Measurements from ENCODE around the gene LRTM2. TPM values are rescaled to one million over a fixed set of nuclear protein-coding genes. Genes with fewer than 3 reads are reported as not detected.

LRTM2 gene
- total and polyA plus RNA-seq, 2 of the 4 experiments (the other 2 are of a cell fraction) = not detected

DNA sequence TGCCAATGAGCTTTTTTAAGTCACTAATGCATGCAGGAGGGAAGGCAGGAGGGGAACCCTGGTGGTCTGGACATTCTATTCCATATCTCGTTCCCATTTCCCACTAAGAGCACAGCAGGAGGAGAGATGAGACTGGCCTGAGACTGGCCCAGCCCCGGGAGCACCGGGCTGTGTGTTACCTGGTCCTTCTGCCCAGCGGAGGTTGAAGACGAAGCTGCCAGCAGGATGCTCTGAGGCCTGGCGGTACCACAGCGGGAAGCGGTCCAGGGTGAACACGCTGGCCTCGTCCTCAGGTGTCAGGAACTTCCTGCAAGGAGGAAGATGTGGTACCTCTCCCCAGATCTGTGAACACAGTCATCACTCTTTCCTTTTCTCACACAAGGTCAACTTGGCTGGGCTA, 23.9 kb downstream of the LRTM2 start:
- no peak overlapping the region for H2BK15ac ChIP-seq (ENCODE audit: low read depth, low read length)
- H2AK9ac ChIP-seq (replicated peaks; ENCODE audit: low read depth, low read length, poor library complexity) = no peak overlapping the region
- H3K14ac ChIP-seq (replicated peaks; ENCODE audit: low read depth, low read length) = no peak overlapping the region
- no peaks in the 10 kb centered on the region for H3K9me1 ChIP-seq (ENCODE audit: insufficient read depth, low read length)
- ATAC-seq (ENCODE audit: low read depth) (no peak), DNase-seq (no peak)
- no peaks in the 10 kb centered on the region for H4K20me1 ChIP-seq (ENCODE audit: insufficient read depth, low read length)
- no peak overlapping the region for H3K23ac ChIP-seq (ENCODE audit: low read depth, low read length)
- ChIA-PET POLR2A (ENCODE audit: unreplicated experiment) (no interaction called here), CTCF (no interaction called here)
- intact Hi-C loops (cut with micrococcal nuclease) = no loop called here
- no peak overlapping the region for H2AFZ ChIP-seq (replicated peaks; ENCODE audit: low read length, poor library complexity)
- in situ Hi-C loops (cut with MboI; ENCODE audit: low sequenced_read_pairs) = no loop called here
- H3K4me3 ChIP-seq (ENCODE audit: insufficient read depth, low read depth, low read length) = no peak overlapping the region
- no peak overlapping the region for H3K18ac ChIP-seq (ENCODE audit: low read depth, low read length)
- no peaks in the 10 kb centered on the region for H3K9me3 ChIP-seq (ENCODE audit: control insufficient read depth, insufficient read depth, low read length)
- H2BK120ac ChIP-seq (ENCODE audit: low read depth, low read length) = no peak overlapping the region
- WGBS, 2 experiments (ENCODE audit: extremely low coverage in 2 of 2, insufficient read length in 1 of 2) = 60% methylated on average over 4 of the region's 10 CpGs; no CpG with 5 or more reads in 1 of the 2 experiments
- no peak overlapping the region for H3K27ac ChIP-seq (ENCODE audit: insufficient read depth, low read length)
- no peak overlapping the region for H3K4me2 ChIP-seq (ENCODE audit: low read depth, low read length)
- H4K8ac ChIP-seq (ENCODE audit: low read depth in 2 of 2, low read length in 2 of 2) = no peak overlapping the region
- H2AK5ac ChIP-seq (ENCODE audit: low read depth, low read length) = no peak overlapping the region
- no peak overlapping the region for H3K4ac ChIP-seq (ENCODE audit: low read depth, low read length)
- H3K56ac ChIP-seq (ENCODE audit: extremely low read depth, insufficient read depth, low read length) = no peak overlapping the region
- peaks cover 83% of the 10 kb centered on the region for H3K27me3 ChIP-seq (ENCODE audit: control insufficient read depth, insufficient read depth, low read length)
- no peaks in the 10 kb centered on the region for H3K79me1 ChIP-seq (ENCODE audit: low read depth in 1 of 2, low read length in 2 of 2)
- no peak overlapping the region for H4K5ac ChIP-seq (ENCODE audit: low read depth, low read length)
- no peaks in the 10 kb centered on the region for H3K36me3 ChIP-seq (ENCODE audit: control insufficient read depth, insufficient read depth, low read length)
- no TSS peak for BruUV-seq (replicated peaks)
- no peak overlapping the region for H2BK20ac ChIP-seq (ENCODE audit: low read depth, low read length)
- TF ChIP-seq, protein P1, sequence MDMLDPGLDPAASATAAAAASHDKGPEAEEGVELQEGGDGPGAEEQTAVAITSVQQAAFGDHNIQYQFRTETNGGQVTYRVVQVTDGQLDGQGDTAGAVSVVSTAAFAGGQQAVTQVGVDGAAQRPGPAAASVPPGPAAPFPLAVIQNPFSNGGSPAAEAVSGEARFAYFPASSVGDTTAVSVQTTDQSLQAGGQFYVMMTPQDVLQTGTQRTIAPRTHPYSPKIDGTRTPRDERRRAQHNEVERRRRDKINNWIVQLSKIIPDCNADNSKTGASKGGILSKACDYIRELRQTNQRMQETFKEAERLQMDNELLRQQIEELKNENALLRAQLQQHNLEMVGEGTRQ (IDR thresholded peaks at IDR 0.05; ENCODE audit: low read depth, low read length) = no peak
- TF ChIP-seq SMC3 (IDR thresholded peaks at IDR 0.05; ENCODE audit: low read depth, low read length) (no peak), RCOR1 (IDR thresholded peaks at IDR 0.05; ENCODE audit: insufficient replicate concordance, low read length) (no peak), MAZ (IDR thresholded peaks at IDR 0.05; ENCODE audit: borderline replicate concordance, low read depth, low read length) (no peak), NFE2L2 (IDR thresholded peaks at IDR 0.05; ENCODE audit: low read depth, low read length) (no peak), CEBPB (IDR thresholded peaks at IDR 0.05; ENCODE audit: low read depth, low read length) (no peak), POLR2A (IDR thresholded peaks at IDR 0.05; ENCODE audit: low read depth, low read length) (no peak), MXI1 (IDR thresholded peaks at IDR 0.05; ENCODE audit: borderline replicate concordance, low read depth, low read length) (no peak), CHD1 (IDR thresholded peaks at IDR 0.05; ENCODE audit: low read depth, low read length) (no peak), FOS (IDR thresholded peaks at IDR 0.05; ENCODE audit: low read depth, low read length) (no peak), RFX5 (IDR thresholded peaks at IDR 0.05; ENCODE audit: low read depth, low read length) (no peak), RAD21 (IDR thresholded peaks at IDR 0.05; ENCODE audit: low read length) (no peak), BHLHE40 (IDR thresholded peaks at IDR 0.05; ENCODE audit: low read depth, low read length) (no peak), MAFK (IDR thresholded peaks at IDR 0.05; ENCODE audit: low read depth, low read length) (no peak)
- TF ChIP-seq, protein P2, sequence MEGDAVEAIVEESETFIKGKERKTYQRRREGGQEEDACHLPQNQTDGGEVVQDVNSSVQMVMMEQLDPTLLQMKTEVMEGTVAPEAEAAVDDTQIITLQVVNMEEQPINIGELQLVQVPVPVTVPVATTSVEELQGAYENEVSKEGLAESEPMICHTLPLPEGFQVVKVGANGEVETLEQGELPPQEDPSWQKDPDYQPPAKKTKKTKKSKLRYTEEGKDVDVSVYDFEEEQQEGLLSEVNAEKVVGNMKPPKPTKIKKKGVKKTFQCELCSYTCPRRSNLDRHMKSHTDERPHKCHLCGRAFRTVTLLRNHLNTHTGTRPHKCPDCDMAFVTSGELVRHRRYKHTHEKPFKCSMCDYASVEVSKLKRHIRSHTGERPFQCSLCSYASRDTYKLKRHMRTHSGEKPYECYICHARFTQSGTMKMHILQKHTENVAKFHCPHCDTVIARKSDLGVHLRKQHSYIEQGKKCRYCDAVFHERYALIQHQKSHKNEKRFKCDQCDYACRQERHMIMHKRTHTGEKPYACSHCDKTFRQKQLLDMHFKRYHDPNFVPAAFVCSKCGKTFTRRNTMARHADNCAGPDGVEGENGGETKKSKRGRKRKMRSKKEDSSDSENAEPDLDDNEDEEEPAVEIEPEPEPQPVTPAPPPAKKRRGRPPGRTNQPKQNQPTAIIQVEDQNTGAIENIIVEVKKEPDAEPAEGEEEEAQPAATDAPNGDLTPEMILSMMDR (conservative IDR thresholded peaks at IDR 0.05; ENCODE audit: low read depth, low read length) = no peak
- TF ChIP-seq, protein P3, sequence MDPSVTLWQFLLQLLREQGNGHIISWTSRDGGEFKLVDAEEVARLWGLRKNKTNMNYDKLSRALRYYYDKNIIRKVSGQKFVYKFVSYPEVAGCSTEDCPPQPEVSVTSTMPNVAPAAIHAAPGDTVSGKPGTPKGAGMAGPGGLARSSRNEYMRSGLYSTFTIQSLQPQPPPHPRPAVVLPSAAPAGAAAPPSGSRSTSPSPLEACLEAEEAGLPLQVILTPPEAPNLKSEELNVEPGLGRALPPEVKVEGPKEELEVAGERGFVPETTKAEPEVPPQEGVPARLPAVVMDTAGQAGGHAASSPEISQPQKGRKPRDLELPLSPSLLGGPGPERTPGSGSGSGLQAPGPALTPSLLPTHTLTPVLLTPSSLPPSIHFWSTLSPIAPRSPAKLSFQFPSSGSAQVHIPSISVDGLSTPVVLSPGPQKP (IDR thresholded peaks at IDR 0.05; ENCODE audit: borderline replicate concordance, low read depth, low read length) = no peak
- no peak overlapping the region for H4K91ac ChIP-seq (ENCODE audit: insufficient read depth, low read depth, low read length)
- no peaks in the 10 kb centered on the region for H3K4me1 ChIP-seq (ENCODE audit: control insufficient read depth, insufficient read depth, low read length)
- dilution Hi-C loops (cut with HindIII; ENCODE audit: low sequenced_read_pairs, unreplicated experiment) = no loop called here
- H3K9ac ChIP-seq (ENCODE audit: low read depth, low read length) = no peak overlapping the region
- no peak overlapping the region for H2BK5ac ChIP-seq (ENCODE audit: low read depth, low read length, poor library complexity, severe bottlenecking)

Measured in IMR-90 (cell line).